Vagina (tissue), 2 donors: ENCODE measurements around the gene ATP6V0E2.

Source experiments
- POLR2A ChIP-seq, 2 donors: fragments of 450-650 bp; IDR thresholded peaks; one replicate each; pipeline ENCODE4 v1.6.1; 2017; ENCODE audit warnings: antibody characterized with exemption in 2 of 2, mild to moderate bottlenecking in 2 of 2, moderate library complexity in 2 of 2
- POLR2AphosphoS5 ChIP-seq, 2 donors: sonication (generic); formaldehyde crosslinking; IDR thresholded peaks; one replicate each; pipeline ENCODE4 v1.9.0; 2017; ENCODE audit warnings: antibody characterized with exemption in 2 of 2, mild to moderate bottlenecking in 2 of 2, low read depth in 1 of 2; ENCODE audit not compliant: insufficient read depth in 1 of 2
- TF ChIP-seq, protein P1 (sequence below), 3 experiments: fragments of 450-650 bp in 2 of 3; fragments of 200-600 bp in 1 of 3; sonication (generic) in 1 of 3; IDR thresholded peaks; one replicate each; pipeline ENCODE4 v1.5.1; 2017 to 2019; ENCODE audit warnings: antibody characterized with exemption in 3 of 3, mild to moderate bottlenecking in 2 of 3, moderate library complexity in 2 of 3

DNA sequence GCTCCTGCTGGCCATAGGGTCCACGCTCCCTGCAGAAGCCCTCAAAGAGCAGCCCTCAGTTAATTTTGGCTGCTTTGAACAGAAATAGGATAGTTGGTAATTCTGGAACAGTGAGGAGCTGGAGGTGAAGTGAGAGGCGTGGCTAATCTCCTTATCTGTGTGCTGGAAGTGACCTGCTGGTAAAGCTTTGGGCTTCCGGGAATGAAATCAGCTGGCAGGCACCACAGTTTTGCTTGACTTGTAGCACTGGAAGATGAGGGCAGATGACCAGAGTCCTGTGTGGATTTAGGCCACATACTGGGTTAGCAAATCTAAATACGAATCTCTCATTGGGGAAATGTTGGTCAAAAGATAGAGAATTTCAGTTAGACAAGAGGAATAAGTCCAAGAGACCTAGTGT, 10.2 kb downstream of the ATP6V0E2 start:
- TF ChIP-seq POLR2AphosphoS5 (IDR thresholded peaks at IDR 0.05; ENCODE audit: insufficient read depth in 1 of 2, low read depth in 1 of 2) (no peak), POLR2A (IDR thresholded peaks at IDR 0.05) (no peak)
- TF ChIP-seq, protein P1, sequence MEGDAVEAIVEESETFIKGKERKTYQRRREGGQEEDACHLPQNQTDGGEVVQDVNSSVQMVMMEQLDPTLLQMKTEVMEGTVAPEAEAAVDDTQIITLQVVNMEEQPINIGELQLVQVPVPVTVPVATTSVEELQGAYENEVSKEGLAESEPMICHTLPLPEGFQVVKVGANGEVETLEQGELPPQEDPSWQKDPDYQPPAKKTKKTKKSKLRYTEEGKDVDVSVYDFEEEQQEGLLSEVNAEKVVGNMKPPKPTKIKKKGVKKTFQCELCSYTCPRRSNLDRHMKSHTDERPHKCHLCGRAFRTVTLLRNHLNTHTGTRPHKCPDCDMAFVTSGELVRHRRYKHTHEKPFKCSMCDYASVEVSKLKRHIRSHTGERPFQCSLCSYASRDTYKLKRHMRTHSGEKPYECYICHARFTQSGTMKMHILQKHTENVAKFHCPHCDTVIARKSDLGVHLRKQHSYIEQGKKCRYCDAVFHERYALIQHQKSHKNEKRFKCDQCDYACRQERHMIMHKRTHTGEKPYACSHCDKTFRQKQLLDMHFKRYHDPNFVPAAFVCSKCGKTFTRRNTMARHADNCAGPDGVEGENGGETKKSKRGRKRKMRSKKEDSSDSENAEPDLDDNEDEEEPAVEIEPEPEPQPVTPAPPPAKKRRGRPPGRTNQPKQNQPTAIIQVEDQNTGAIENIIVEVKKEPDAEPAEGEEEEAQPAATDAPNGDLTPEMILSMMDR (IDR thresholded peaks at IDR 0.05), result no peak
